HS-5 (cell line): ENCODE measurements around the gene PTPN3.
"Not testable (repeated sequence)": the region's sequence is repeated elsewhere in the genome, so short reads cannot be mapped to it uniquely, and the experiment has no call there.

Experiments used
- DNase-seq: peaks from one replicate; pipeline ENCODE4 v3.0.0-alpha.2; 2012; ENCODE audit warnings: low read depth

The PTPN3 gene, protein sequence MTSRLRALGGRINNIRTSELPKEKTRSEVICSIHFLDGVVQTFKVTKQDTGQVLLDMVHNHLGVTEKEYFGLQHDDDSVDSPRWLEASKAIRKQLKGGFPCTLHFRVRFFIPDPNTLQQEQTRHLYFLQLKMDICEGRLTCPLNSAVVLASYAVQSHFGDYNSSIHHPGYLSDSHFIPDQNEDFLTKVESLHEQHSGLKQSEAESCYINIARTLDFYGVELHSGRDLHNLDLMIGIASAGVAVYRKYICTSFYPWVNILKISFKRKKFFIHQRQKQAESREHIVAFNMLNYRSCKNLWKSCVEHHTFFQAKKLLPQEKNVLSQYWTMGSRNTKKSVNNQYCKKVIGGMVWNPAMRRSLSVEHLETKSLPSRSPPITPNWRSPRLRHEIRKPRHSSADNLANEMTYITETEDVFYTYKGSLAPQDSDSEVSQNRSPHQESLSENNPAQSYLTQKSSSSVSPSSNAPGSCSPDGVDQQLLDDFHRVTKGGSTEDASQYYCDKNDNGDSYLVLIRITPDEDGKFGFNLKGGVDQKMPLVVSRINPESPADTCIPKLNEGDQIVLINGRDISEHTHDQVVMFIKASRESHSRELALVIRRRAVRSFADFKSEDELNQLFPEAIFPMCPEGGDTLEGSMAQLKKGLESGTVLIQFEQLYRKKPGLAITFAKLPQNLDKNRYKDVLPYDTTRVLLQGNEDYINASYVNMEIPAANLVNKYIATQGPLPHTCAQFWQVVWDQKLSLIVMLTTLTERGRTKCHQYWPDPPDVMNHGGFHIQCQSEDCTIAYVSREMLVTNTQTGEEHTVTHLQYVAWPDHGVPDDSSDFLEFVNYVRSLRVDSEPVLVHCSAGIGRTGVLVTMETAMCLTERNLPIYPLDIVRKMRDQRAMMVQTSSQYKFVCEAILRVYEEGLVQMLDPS

GRCh38 chr9:109498195-109499092, at the start of gene PTPN3:
PTPN3 (minus strand) TSS chr9:109498307; CDS start chr9:109463434, 34,873 bp downstream.
- no peak for DNase-seq

DNA sequence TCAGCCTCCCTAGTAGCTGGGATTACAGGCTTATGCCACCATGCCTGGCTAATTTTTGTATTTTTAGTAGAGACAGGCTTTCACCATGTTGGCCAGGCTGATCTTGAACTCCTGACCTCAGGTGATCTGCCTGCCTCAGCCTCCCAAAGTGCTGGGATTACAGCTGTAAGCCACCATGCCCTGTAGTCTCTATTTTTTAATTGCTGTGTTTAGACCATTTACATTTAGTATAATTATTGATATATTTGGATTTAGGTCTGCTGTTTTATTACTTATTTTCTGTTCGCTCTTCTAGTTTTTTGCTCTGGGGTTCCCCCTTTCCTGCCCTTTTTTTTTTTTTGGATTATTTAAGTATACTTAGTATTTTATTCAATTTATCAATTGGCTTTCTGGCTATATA, 46.8 kb upstream of the PTPN3 start:
- DNase-seq = not testable (repeated sequence)

DNA sequence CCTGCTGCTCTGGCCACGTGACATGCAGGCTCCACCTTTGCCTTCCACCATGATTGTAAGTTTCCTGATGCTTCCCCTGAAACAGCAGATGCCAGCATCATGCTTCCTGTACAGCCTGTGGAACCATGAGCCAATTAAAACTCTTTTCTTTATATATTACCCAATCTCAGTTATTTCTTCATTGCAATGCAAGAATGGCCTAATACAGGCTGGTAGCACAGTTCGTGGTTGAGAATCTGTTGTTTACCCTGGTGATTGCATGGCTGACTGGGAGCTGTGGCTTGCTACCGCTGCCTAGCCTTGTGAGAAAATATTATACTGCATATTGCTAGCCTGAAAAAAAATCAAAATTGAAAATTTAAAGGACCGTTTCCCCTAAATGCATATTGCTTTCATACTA, 44.8 kb upstream of the PTPN3 start:
- no peak for DNase-seq

GRCh38 chr9:109538346-109538745, 40.2 kb upstream of the PTPN3 start:
- DNase-seq = no peak

DNA sequence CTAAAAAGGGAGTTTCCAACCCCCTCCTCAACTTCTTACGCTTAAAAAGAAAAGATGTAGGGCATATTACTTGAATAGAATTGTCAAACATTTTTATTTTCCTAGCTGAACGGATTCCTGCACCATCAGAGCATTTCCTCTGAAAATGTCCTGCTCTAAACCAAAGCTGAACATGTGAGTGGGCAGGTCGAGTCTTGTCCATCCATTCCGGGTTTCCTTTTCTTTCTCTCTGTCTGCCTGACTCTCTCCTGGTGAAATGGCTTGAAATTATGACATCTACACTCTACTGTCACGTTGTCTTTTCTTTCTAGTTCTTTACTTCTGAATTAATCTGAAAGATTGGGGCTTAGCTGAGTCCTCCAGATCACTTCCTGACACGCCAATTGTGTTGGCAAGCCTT, 39.2 kb upstream of the PTPN3 start:
- DNase-seq = no peak

DNA sequence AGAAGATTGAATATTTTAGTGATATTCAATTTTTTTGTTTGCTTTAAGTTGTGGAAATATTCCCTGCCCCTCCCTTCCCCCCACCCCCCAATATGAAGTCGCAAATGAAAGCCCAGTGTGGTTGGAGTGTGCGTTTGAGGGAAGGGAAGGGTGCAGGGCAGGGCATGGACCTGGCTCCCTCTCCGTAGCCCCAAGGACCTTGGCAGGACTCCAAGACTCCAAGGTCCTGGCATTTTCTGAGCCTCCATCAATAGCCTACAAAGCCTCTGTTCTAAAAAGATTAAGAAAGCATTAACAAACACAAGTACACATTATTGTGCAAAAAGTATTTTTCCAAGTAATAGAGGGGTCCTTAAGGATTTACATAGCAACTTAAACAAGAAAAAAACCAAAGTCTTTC, 38.8 kb upstream of the PTPN3 start:
- DNase-seq = no peak

DNA sequence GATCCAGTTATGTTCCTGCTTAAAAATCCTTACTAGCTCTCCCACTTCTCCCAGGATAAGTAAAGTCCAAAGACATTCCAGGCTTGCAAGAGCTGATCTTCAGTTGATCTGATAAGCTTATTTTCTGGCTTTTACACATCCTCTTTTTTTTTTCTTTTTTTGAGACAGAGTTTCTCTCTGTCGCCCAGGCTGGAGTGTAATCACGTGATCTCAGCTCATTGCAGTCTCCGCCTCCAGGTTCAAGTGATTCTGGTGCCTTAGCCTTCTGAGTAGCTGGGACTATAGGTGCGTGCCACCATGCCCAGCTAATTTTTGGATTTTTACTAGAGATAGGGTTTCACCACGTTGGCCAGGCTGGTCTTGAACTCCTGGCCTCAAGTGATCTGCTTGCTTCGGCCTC, 37.3 kb upstream of the PTPN3 start:
- no peak for DNase-seq

- no peak for DNase-seq
Observed at GRCh38 chr9:109534151-109534550, 36.0 kb upstream of the PTPN3 start.

- DNase-seq = not testable (repeated sequence)
Observed at GRCh38 chr9:109532652-109533051, 34.5 kb upstream of the PTPN3 start.

- no peak for DNase-seq
Observed at GRCh38 chr9:109522106-109522505, 24.0 kb upstream of the PTPN3 start.

DNA sequence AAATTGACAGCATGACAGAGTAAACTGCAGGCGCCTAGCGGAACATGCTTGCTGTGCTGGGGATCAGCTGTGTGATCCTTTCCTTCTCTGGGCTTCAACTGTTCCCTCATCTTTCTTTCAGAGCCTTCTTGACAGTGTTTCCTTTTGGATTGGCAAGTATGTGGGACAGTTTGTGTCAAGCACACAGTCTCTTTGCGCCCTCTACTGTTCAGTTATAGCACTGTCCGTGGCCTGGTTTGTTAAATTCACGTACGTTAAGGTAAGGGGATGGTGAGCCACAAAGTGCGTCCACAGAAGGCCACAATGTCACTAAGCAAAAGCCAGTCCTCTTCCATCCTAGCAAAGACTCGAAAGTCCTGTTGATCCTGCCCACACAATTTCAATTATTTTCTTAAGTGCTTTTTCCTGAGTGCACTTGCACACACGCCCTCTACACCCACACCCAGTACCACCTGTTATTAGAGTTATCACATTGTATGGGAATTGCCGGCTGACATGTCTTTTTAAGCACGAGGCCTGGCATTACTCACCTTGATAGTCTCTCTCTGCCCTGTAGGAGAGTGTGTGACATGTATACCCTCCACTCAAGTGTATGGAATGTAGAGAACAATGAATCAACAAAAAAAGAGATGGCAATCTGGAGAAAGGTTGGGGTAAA, 22.5 kb upstream of the PTPN3 start:
- DNase-seq = peak; percentile 41

DNA sequence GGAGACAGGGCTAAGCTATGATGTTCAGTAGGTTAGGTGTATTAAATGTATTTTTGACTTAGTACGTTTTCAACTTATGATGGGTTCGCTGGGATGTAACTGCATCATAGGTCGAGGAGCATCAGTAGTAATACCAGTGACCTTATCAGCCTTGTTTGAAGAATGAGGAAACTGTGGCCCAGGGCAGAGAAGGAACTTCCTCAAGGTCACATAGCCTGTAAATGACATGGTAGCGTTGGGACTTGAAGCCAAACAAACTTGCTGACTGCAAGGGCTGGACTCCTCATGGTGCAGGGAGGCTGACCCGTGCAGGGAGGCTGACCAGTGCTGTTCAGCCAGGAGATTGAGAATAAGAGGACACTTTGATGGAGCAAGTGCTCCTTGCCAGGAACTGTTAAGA, 21.3 kb upstream of the PTPN3 start:
- no peak for DNase-seq

- DNase-seq = no peak
Observed at GRCh38 chr9:109518621-109519335, 20.7 kb upstream of the PTPN3 start.

- DNase-seq = no peak
Observed at GRCh38 chr9:109517901-109518377, 19.8 kb upstream of the PTPN3 start.

DNA sequence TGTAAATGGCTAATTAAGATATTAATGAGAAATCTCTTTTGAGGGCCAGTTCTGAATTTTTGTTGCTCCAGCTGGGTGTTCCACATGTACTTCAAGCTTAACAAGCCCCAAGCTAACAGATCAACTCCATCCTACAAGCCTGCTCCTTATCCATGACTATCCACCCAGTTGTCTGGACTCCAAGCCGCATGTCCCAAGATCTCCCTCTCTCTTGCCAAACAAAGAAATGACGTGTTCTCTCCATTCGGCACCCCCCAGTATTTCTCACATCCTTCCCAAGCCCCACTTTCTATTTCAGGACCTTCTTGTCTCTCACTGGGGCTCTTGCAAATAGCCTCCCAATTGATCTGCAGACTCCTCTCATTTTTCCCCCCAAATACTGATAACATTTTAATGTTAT, 15.8 kb upstream of the PTPN3 start:
- no peak for DNase-seq

GRCh38 chr9:109512170-109512756, 14.2 kb upstream of the PTPN3 start:
- DNase-seq = no peak

GRCh38 chr9:109510506-109510905, 12.4 kb upstream of the PTPN3 start:
- DNase-seq = no peak

- DNase-seq = not testable (repeated sequence)
Observed at GRCh38 chr9:109510042-109510441, 11.9 kb upstream of the PTPN3 start.

DNA sequence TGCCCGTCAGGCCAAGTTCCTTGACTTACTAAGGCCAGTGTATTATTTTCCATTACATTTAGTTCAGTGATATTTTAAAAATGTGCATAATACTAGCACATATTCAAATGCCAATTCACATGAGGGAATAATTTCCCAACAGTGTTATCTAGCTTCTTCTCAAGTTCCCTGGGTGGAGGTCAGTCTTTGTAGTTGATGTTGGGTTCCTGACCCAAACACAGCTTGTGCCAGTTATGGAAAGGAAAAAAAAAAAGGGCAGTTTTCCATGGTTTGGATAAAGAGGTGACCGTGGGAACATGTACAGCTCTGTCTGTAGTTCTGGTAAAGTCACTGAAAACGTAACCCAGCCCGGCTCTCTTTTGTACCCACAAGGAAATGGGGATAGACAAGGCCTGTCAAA, 11.5 kb upstream of the PTPN3 start:
- DNase-seq = no peak

DNA sequence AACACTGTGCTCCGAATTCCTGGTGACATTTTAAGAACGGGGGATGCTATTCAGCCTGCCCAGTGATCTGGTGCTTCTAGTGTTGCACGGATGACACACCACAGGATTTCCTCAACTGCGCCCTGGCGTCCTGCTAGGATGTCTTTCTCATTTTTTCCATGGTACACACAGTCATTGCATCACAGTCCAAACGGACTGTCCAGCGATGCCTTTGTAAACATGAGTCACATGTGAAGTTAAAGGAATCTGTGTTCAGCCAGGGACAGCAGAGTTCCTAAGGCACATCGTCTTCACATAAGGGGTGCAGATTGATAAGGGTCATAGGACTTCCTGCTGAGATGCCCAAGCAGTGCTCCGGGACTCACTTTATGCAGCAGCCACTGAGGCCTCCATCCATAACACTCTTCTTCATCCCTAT, 9.3 kb upstream of the PTPN3 start:
- DNase-seq = peak; percentile 79
